ENCODE results near the gene MOCS2. TPM values are rescaled to one million over a fixed set of nuclear protein-coding genes. Genes with fewer than 3 reads are reported as not detected.

Gene MOCS2, protein sequence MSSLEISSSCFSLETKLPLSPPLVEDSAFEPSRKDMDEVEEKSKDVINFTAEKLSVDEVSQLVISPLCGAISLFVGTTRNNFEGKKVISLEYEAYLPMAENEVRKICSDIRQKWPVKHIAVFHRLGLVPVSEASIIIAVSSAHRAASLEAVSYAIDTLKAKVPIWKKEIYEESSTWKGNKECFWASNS
- total RNA-seq (2014; rRNA removed; shearing (Covaris generic)), result 11.6 and 12.1 TPM in 2 replicates
- total RNA-seq (2022), result 20.7 and 23.2 TPM in 2 replicates
- Bru-seq, nascent RNA, result percentile 59 among the genes with signal in this experiment
- percentile 62 among the genes with signal in this experiment for BruChase-seq, experiment 1, labeled RNA remaining after a 6-hour chase
- percentile 58 among the genes with signal in this experiment for BruChase-seq, experiment 2, labeled RNA remaining after a 2-hour chase
- long read RNA-seq, transcript MOCS2-203 (7 exons, 1,337 nt), result major isoform, 43 of 52 reads
- long read RNA-seq, partial matches to known transcripts, result 1 of 52 reads
- long read RNA-seq, other reads (novel, unspliced or antisense), result 7 of 52 reads

DNA sequence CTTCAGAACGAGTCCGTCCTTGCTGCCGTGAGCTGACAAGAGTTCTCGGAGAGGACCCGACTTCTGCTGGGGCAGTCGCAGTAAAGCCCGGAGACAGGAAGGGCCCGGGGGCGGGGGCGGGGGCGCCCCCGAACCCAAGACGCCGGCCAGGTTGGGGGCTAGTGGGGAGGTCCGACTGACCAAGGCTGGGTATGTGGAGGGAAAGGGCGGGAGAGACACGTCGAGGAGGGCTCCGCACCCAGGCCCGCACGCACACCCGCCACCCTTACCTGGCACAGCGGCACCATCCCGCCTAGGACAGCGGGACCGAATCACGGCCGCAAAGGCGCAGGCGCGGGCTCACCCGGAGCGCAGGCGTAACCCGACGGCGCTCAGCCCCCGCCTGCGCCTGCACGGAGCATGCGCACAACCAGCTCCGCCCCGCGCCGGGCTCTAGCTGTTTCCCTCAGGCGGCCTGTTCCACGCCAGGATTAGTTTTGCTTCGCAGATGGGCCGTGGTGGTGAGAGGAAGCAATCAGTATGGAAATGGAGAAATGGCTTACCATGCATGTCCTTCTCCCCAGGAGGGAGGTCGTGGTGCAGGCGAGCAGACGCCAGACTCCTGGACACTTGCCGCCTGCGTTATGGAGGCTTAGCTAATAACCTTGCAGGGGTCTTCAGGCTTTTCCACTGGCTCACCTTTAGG, at the start of gene MOCS2:
TSS of gene MOCS2 (minus strand) at position 315 of the 685 bp plus-strand sequence. CDS start 2,583 bp downstream, outside the sequence.
- peak within 1 kb of the TSS; percentile 88 for H3K4me2 ChIP-seq (ENCODE audit: low read length)
- H3K9me3 ChIP-seq (ENCODE audit: low read length), result peaks cover 5% of the 10 kb centered on the region; the same call in 1 of the 2 replicates
- no peaks in the 10 kb centered on the region for H4K20me1 ChIP-seq (ENCODE audit: insufficient read depth, low read length)
- no peaks in the 10 kb centered on the region for H3K36me3 ChIP-seq (ENCODE audit: insufficient read depth, low read length)
- no peaks in the 10 kb centered on the region for H3K9me2 ChIP-seq (ENCODE audit: insufficient read depth, low read length)
- POLR2A ChIA-PET, result interaction anchor here (0.5 to 1.7 kb wide), 13 partner anchors 12 to 1384 kb away, joined by 3 to 13 read pairs (median 4); no protein-coding TSS in a partner anchor
- peak; percentile 92 for DNase-seq (ENCODE audit: low spot score)
- CTCF ChIA-PET (ENCODE audit: unreplicated experiment), result interaction anchor here (0.6 kb wide), 1 partner anchor 13 kb away, joined by 3 read pairs; no protein-coding TSS in a partner anchor
- no peak within 1 kb of the TSS for H3K27ac ChIP-seq (ENCODE audit: low read depth, low read length, poor library complexity, severe bottlenecking)
- intact Hi-C loops (cut with micrococcal nuclease; ENCODE audit: unreplicated experiment), result loop anchor here (2.0 kb wide), 1 partner anchor 311 kb away; no protein-coding TSS in a partner anchor
- peak within 1 kb of the TSS; percentile 95 for H2AFZ ChIP-seq (ENCODE audit: low read length)
- peak within 1 kb of the TSS; percentile 74 for H3K4me3 ChIP-seq (ENCODE audit: low read depth, low read length, poor library complexity, severe bottlenecking)
- peaks cover 16% of the 10 kb centered on the region for H3K4me1 ChIP-seq (ENCODE audit: insufficient read depth, low read length, poor library complexity, severe bottlenecking)
- no peaks in the 10 kb centered on the region; the same call in 1 of the 2 replicates for H3K79me2 ChIP-seq (ENCODE audit: insufficient read depth, low read depth, low read length)
- TF ChIP-seq EZH2phosphoT487 (IDR thresholded peaks at IDR 0.05; ENCODE audit: borderline replicate concordance, low read depth, low read length), result no peak
- TF ChIP-seq, protein P1, sequence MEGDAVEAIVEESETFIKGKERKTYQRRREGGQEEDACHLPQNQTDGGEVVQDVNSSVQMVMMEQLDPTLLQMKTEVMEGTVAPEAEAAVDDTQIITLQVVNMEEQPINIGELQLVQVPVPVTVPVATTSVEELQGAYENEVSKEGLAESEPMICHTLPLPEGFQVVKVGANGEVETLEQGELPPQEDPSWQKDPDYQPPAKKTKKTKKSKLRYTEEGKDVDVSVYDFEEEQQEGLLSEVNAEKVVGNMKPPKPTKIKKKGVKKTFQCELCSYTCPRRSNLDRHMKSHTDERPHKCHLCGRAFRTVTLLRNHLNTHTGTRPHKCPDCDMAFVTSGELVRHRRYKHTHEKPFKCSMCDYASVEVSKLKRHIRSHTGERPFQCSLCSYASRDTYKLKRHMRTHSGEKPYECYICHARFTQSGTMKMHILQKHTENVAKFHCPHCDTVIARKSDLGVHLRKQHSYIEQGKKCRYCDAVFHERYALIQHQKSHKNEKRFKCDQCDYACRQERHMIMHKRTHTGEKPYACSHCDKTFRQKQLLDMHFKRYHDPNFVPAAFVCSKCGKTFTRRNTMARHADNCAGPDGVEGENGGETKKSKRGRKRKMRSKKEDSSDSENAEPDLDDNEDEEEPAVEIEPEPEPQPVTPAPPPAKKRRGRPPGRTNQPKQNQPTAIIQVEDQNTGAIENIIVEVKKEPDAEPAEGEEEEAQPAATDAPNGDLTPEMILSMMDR (conservative IDR thresholded peaks at IDR 0.05; ENCODE audit: low read length), result no peak
- no TSS peak for BruUV-seq (replicated peaks)

DNA sequence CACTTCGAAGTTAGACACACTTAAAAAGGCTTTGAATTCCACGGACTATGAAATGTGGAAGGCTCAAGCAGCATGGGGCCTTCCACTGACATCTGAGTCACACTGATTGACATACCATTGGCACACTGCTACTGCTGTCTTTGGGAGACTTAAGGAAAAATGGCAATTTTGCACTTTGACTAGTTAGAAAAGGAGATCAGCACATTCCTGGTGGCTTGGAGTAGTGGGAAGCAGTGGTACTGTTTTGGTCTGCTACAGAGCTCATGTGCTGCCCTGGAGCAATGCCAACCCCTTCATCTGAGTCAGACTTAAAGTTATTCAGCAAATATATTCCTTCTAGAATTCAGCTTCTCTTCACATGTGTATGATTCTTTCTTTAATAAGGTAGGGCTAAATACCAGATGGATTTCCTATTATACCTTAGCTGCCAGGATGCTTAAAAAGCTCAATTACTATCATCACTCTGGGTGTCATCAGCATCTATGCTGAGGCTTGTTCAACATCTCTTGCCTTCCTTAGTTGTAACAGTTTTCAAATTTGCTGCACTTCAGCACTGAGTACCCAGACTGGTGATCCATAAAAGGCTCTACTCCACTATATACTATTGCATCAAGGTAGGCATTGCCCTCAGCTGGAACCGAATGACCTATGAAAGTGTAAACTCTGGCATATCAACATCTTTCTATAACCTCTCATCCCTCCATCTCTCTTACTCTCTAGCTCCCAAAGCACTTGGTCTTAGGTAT, 42.3 kb upstream of the MOCS2 start:
- CTCF ChIA-PET (ENCODE audit: unreplicated experiment), result no interaction called here
- Histone ChIP-seq H4K20me1 (ENCODE audit: insufficient read depth, low read length) (no peaks in the 10 kb centered on the region), H3K79me2 (ENCODE audit: insufficient read depth, low read depth, low read length) (no peaks in the 10 kb centered on the region)

More for the DNA sequence above, 42.3 kb upstream of the MOCS2 start:
- H3K4me3 ChIP-seq (ENCODE audit: low read depth, low read length, poor library complexity, severe bottlenecking), result no peak overlapping the region
- H3K4me1 ChIP-seq (ENCODE audit: insufficient read depth, low read length, poor library complexity, severe bottlenecking), result no peaks in the 10 kb centered on the region
- intact Hi-C loops (cut with micrococcal nuclease; ENCODE audit: unreplicated experiment), result no loop called here
- no peak overlapping the region for H3K27ac ChIP-seq (ENCODE audit: low read depth, low read length, poor library complexity, severe bottlenecking)
- no peaks in the 10 kb centered on the region for H3K9me3 ChIP-seq (ENCODE audit: low read length)
- H3K4me2 ChIP-seq (ENCODE audit: low read length), result no peak overlapping the region
- H3K9me2 ChIP-seq (ENCODE audit: insufficient read depth, low read length), result no peaks in the 10 kb centered on the region
- no peak for TF ChIP-seq EZH2phosphoT487 (IDR thresholded peaks at IDR 0.05; ENCODE audit: borderline replicate concordance, low read depth, low read length)
- TF ChIP-seq, protein P1 (conservative IDR thresholded peaks at IDR 0.05; ENCODE audit: low read length), result no peak
- H3K36me3 ChIP-seq (ENCODE audit: insufficient read depth, low read length), result no peaks in the 10 kb centered on the region
- BruUV-seq (replicated peaks), result no TSS peak
- POLR2A ChIA-PET, result interaction anchor here (0.6 kb wide), 2 partner anchors 525 to 1350 kb away, joined by 3 read pairs; no protein-coding TSS in a partner anchor
- H2AFZ ChIP-seq (ENCODE audit: low read length), result no peak overlapping the region
- no peak for DNase-seq (ENCODE audit: low spot score)
